Thyroid gland (tissue), 4 donors: ENCODE measurements around the gene SLC22A4.

Source experiments
- CTCF ChIP-seq, 6 experiments: fragments of 200-600 bp in 3 of 6; fragments of 450-650 bp in 3 of 6; sonication (generic) in 3 of 6; IDR thresholded peaks; one replicate each; pipeline ENCODE4 v1.5.1; 2016 to 2019; ENCODE audit warnings: antibody characterized with exemption in 6 of 6, mild to moderate bottlenecking in 2 of 6, inconsistent platforms in 1 of 6, moderate library complexity in 1 of 6
- POLR2A ChIP-seq, 2 donors: fragments of 450-650 bp; IDR thresholded peaks; one replicate each; pipeline ENCODE4 v1.6.1; 2017; ENCODE audit warnings: antibody characterized with exemption in 2 of 2, mild to moderate bottlenecking in 2 of 2, moderate library complexity in 1 of 2

- no peak for TF ChIP-seq POLR2A (IDR thresholded peaks at IDR 0.05)
- TF ChIP-seq CTCF (IDR thresholded peaks at IDR 0.05) = no peak
These were observed 14.5 kb downstream of the SLC22A4 start for GRCh38 chr5:132308701-132309100.
